Suprapubic skin (tissue), 2 donors: ENCODE measurements around the gene P3H1.

Experiments used
- EP300 ChIP-seq: sonication (generic); formaldehyde crosslinking; IDR thresholded peaks from one replicate; pipeline ENCODE4 v1.6.1; 2017; ENCODE audit warnings: antibody characterized with exemption
- POLR2A ChIP-seq, 2 donors: fragments of 450-650 bp; IDR thresholded peaks; one replicate each; pipeline ENCODE4 v1.6.1; 2017; ENCODE audit warnings: antibody characterized with exemption in 2 of 2, mild to moderate bottlenecking in 2 of 2, moderate library complexity in 2 of 2

DNA sequence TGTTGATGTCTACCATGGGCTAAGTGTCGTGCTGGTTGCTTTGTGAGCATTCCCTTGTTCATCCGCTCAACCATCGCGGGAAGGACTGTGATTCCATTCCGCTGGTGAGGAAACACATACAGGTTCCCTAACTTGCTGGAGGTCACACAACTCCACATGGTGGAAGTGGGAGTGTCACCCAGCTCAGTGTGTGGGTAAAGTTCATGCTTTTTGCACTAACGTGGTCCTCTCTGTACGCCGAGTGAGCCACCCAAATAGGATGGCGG, 22.7 kb downstream of the P3H1 start:
- TF ChIP-seq EP300, result no peak
- no peak for TF ChIP-seq POLR2A (IDR thresholded peaks at IDR 0.05)
